DND-41 (cell line): ENCODE results near the gene RABGGTB.

Experiments used
- ATAC-seq: fragments of 200-7000 bp; cut with Tn5 transposase; 3 replicates; pipeline ENCODE4 v1.9.1; 2021; ENCODE audit warnings: low read depth; ENCODE audit not compliant: insufficient read depth
- DNase-seq: peaks from one replicate; pipeline ENCODE4 v3.0.0-alpha.2; 2020
- H2AFZ ChIP-seq: 2 replicates; pipeline ENCODE4 v1.6.0; 2012; ENCODE audit warnings: low read depth, low read length
- H3K27ac ChIP-seq: 2 replicates; pipeline ENCODE4 v1.5.1; 2012; ENCODE audit warnings: low read length, inconsistent platforms
- H3K27me3 ChIP-seq: fragments of 200-600 bp; sonication (generic); 2 replicates; pipeline ENCODE4 v1.6.0; 2012; ENCODE audit warnings: low read length, mild to moderate bottlenecking, inconsistent platforms; ENCODE audit not compliant: insufficient read depth, poor library complexity
- H3K36me3 ChIP-seq: 2 replicates; pipeline ENCODE4 v1.5.1; 2012; ENCODE audit warnings: low read length, inconsistent platforms; ENCODE audit not compliant: insufficient read depth
- H3K4me1 ChIP-seq: 2 replicates; pipeline ENCODE4 v1.5.1; 2012; ENCODE audit warnings: mild to moderate bottlenecking, low read length; ENCODE audit not compliant: insufficient read depth
- H3K4me2 ChIP-seq: 2 replicates; pipeline ENCODE4 v1.6.0; 2012; ENCODE audit warnings: mild to moderate bottlenecking, moderate library complexity, low read length, inconsistent platforms; ENCODE audit not compliant: insufficient read depth
- H3K4me3 ChIP-seq, 2 experiments: fragments of 200-600 bp in 1 of 2; shearing (Covaris generic) in 1 of 2; 2 replicates each; pipeline ENCODE4 v1.5.1; 2012 to 2016; ENCODE audit warnings: inconsistent platforms in 2 of 2, low read length in 2 of 2, mild to moderate bottlenecking in 2 of 2, low read depth in 1 of 2, moderate library complexity in 1 of 2
- H3K79me2 ChIP-seq: 2 replicates; pipeline ENCODE4 v1.6.0; 2012; ENCODE audit warnings: low read length, inconsistent platforms; ENCODE audit not compliant: insufficient read depth
- H3K9ac ChIP-seq: 2 replicates; pipeline ENCODE4 v1.6.0; 2012; ENCODE audit warnings: low read depth, mild to moderate bottlenecking, inconsistent platforms, low read length, moderate library complexity
- H3K9me3 ChIP-seq: 2 replicates; pipeline ENCODE4 v1.5.1; 2012; ENCODE audit warnings: low read length, moderate library complexity, mild to moderate bottlenecking, inconsistent platforms; ENCODE audit not compliant: insufficient read depth, severe bottlenecking
- H4K20me1 ChIP-seq: 2 replicates; pipeline ENCODE4 v1.6.0; 2012; ENCODE audit warnings: low read length; ENCODE audit not compliant: insufficient read depth
- EZH2 ChIP-seq: IDR thresholded peaks from 3 replicates; pipeline ENCODE4 v1.6.1; 2012; ENCODE audit warnings: borderline replicate concordance, low read depth, mild to moderate bottlenecking, moderate library complexity, low read length, inconsistent platforms; ENCODE audit not compliant: severe bottlenecking
- TF ChIP-seq, protein P1 (sequence below): IDR thresholded peaks from 2 replicates; pipeline ENCODE4 v1.5.1; 2012; ENCODE audit warnings: borderline replicate concordance, low read length, moderate library complexity, mild to moderate bottlenecking; ENCODE audit not compliant: poor library complexity, severe bottlenecking; ENCODE audit errors: extremely low read depth

The RABGGTB gene

GRCh38 chr1:75785320-75785982 lies 605 bp upstream of the RABGGTB start:
- H3K4me3 ChIP-seq: peak overlapping the region; percentile 98 to 100; a peak in 3 of 4 replicates
- H3K4me2 ChIP-seq: peak overlapping the region; percentile 87
- ATAC-seq (peak; percentile 12), DNase-seq (no peak)
- H3K79me2 ChIP-seq: peaks cover 53% of the 10 kb centered on the region
- H3K36me3 ChIP-seq: peaks cover 36% of the 10 kb centered on the region
- peak overlapping the region; percentile 93 for H3K9ac ChIP-seq
- H3K4me1 ChIP-seq: peaks cover 50% of the 10 kb centered on the region
- no peaks in the 10 kb centered on the region for H3K9me3 ChIP-seq
- no peak for TF ChIP-seq EZH2
- TF ChIP-seq, protein P1, sequence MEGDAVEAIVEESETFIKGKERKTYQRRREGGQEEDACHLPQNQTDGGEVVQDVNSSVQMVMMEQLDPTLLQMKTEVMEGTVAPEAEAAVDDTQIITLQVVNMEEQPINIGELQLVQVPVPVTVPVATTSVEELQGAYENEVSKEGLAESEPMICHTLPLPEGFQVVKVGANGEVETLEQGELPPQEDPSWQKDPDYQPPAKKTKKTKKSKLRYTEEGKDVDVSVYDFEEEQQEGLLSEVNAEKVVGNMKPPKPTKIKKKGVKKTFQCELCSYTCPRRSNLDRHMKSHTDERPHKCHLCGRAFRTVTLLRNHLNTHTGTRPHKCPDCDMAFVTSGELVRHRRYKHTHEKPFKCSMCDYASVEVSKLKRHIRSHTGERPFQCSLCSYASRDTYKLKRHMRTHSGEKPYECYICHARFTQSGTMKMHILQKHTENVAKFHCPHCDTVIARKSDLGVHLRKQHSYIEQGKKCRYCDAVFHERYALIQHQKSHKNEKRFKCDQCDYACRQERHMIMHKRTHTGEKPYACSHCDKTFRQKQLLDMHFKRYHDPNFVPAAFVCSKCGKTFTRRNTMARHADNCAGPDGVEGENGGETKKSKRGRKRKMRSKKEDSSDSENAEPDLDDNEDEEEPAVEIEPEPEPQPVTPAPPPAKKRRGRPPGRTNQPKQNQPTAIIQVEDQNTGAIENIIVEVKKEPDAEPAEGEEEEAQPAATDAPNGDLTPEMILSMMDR: no peak
- H2AFZ ChIP-seq: peak overlapping the region; percentile 79
- no peaks in the 10 kb centered on the region for H3K27me3 ChIP-seq
- peak overlapping the region; percentile 88 for H3K27ac ChIP-seq
- peaks cover 35% of the 10 kb centered on the region; the same call in 1 of the 2 replicates for H4K20me1 ChIP-seq

DNA sequence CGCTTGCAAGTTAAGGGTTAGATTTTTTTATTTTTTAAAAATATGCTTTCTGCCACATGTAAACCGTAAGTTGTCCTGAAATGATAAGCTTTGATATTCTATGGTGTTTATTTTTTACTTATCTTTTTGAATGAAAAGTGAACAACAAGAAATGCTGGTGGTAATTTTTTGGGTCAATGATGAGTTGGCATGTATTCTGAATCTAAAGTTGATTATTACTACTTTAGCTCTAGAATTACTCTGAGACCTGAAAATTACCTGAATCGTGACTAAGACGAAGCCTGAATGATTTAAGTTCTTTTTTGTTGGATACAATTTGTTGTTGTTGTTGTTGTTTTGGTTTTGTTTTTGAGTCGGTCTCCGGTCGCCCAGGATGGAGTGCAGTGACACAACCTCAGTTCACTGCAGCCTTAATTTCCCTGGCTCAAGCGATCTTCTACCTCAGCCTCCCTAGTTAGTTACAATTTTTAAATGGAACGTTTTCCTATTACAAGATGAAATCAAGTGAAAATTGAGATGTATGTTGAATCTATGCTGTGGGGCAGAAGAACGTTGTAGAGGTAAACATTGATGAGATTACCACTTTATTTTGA lies 941 bp downstream of the RABGGTB start:
- Histone ChIP-seq H3K4me3 (peak overlapping the region; percentile 98 to 100), H3K79me2 (peaks cover 69% of the 10 kb centered on the region), H3K9ac (peak overlapping the region; percentile 93), H4K20me1 (peaks cover 43% of the 10 kb centered on the region), H3K4me2 (peak overlapping the region; percentile 87), H3K27me3 (no peaks in the 10 kb centered on the region), H3K27ac (peak overlapping the region; percentile 88), H3K4me1 (peaks cover 62% of the 10 kb centered on the region), H3K9me3 (no peaks in the 10 kb centered on the region), H2AFZ (no peak overlapping the region), H3K36me3 (peaks cover 51% of the 10 kb centered on the region)
- TF ChIP-seq, protein P1: no peak
- no peak for TF ChIP-seq EZH2
- DNase-seq (no peak), ATAC-seq (no peak)

GRCh38 chr1:75787524-75787923 lies 1.5 kb downstream of the RABGGTB start:
- Histone ChIP-seq H3K4me1 (peaks cover 62% of the 10 kb centered on the region), H2AFZ (no peak overlapping the region), H3K36me3 (peaks cover 57% of the 10 kb centered on the region)

More at GRCh38 chr1:75787524-75787923, 1.5 kb downstream of the RABGGTB start:
- Histone ChIP-seq H3K4me3 (peak overlapping the region; percentile 98 to 100), H3K27me3 (no peaks in the 10 kb centered on the region), H3K79me2 (peaks cover 74% of the 10 kb centered on the region), H3K9me3 (no peaks in the 10 kb centered on the region), H3K4me2 (peak overlapping the region; percentile 87), H4K20me1 (peaks cover 49% of the 10 kb centered on the region), H3K9ac (peak overlapping the region; percentile 93), H3K27ac (peak overlapping the region; percentile 88)
- ATAC-seq (0 out of 3 replicates have a peak, but pooled peaks have one; percentile 18), DNase-seq (peak; percentile 30)
- TF ChIP-seq, protein P1: no peak
- TF ChIP-seq EZH2: no peak
